Mesodermal cell (in vitro differentiated cells): ENCODE results near the gene EYS.

Source experiments
- H3K27ac ChIP-seq: 2 replicates; pipeline ENCODE4 v1.7.0; 2013; ENCODE audit warnings: mild to moderate bottlenecking, low read depth, low read length, moderate library complexity; ENCODE audit not compliant: severe bottlenecking
- H3K36me3 ChIP-seq: 2 replicates; pipeline ENCODE4 v1.7.1; 2013; ENCODE audit warnings: mild to moderate bottlenecking, low read length, moderate library complexity; ENCODE audit not compliant: control insufficient read depth, insufficient read depth
- H3K4me1 ChIP-seq: one replicate; pipeline ENCODE4 v1.7.1; 2013; ENCODE audit warnings: mild to moderate bottlenecking, low read length; ENCODE audit not compliant: insufficient read depth, control insufficient read depth, poor library complexity, severe bottlenecking
- H3K4me3 ChIP-seq: 2 replicates; pipeline ENCODE4 v1.7.0; 2013; ENCODE audit warnings: low read length, control low read depth, mild to moderate bottlenecking; ENCODE audit not compliant: insufficient read depth, poor library complexity, severe bottlenecking; ENCODE audit errors: extremely low read depth
- H3K9me3 ChIP-seq: 2 replicates; pipeline ENCODE4 v1.7.1; 2013; ENCODE audit warnings: mild to moderate bottlenecking, low read length, moderate library complexity; ENCODE audit not compliant: control insufficient read depth
- WGBS, 2 experiments: methylation state at CpG; one replicate each; pipeline ENCODE4 v1.1.5; 2013; ENCODE audit warnings: missing lambda C conversion rate in 2 of 2; ENCODE audit not compliant: insufficient coverage in 2 of 2; 5-methylcytosine and 5-hydroxymethylcytosine counted together

EYS gene

DNA sequence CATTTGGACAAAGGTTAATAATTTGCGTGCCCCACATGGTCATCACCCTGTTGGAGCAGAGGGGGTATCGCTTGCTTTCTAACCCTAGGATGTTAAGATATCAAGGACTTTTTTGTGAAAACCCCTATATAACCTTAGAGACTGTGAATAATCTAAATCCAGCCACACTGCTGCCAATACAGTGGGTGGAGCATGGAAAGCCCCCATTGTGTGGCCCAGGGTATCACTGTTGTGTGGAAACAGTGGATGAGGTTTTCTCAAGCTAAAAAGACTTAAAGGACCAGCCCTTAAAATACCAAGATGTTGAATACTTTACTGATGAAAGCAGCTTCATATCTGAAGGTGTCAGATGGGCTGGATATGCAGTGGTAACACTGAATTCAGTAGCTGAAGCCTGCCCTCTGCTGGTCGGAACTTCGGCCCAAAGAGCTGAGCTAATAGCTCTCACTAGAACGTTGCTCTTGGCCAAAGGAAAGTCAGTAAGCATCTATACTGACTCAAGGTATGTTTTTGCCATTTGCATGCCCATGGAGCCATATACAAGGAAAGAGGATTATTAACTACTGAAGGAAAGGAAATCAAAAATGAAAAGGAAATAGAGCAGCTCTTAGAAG is 1376.2 kb downstream of the EYS start:
- Histone ChIP-seq H3K4me1 (no peaks in the 10 kb centered on the region), H3K9me3 (peaks cover 4% of the 10 kb centered on the region), H3K4me3 (no peak overlapping the region), H3K27ac (no peak overlapping the region), H3K36me3 (no peaks in the 10 kb centered on the region)
- WGBS, 2 experiments = 5 to 7% methylated on average over 3 of the region's 5 CpGs

DNA sequence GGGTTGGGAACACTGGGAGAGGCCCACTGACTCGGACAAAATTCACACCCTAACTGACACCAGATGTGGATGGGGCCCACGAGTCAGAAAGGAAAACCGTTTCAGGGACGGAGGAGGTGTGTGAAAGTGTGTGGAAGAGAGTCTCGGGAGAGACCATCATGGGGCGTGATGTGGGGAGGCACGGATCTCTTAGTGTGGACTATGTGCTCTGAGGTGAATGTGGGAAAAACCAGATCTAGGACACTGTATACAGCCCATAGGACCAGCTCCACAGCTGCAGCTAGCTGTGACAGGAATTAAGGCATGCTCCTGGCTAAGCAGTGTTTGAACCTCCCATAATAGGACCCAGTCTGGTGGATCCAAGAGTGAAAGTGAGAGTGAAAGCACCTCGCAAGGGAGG is 1380.1 kb downstream of the EYS start:
- WGBS, 2 experiments = 91 to 96% methylated on average over 7 of the region's 8 CpGs
- H3K4me3 ChIP-seq = no peak overlapping the region
- H3K9me3 ChIP-seq = peaks cover 4% of the 10 kb centered on the region
- no peak overlapping the region for H3K27ac ChIP-seq
- no peaks in the 10 kb centered on the region for H3K4me1 ChIP-seq
- no peaks in the 10 kb centered on the region for H3K36me3 ChIP-seq

- Histone ChIP-seq H3K27ac (no peak overlapping the region), H3K36me3 (no peaks in the 10 kb centered on the region), H3K9me3 (peaks cover 4% of the 10 kb centered on the region), H3K4me1 (no peaks in the 10 kb centered on the region), H3K4me3 (no peak overlapping the region)
- 86 to 100% methylated on average over 1 of the region's 2 CpGs for WGBS, 2 experiments
These were observed 1381.9 kb downstream of the EYS start for GRCh38 chr6:64325093-64325492.

DNA sequence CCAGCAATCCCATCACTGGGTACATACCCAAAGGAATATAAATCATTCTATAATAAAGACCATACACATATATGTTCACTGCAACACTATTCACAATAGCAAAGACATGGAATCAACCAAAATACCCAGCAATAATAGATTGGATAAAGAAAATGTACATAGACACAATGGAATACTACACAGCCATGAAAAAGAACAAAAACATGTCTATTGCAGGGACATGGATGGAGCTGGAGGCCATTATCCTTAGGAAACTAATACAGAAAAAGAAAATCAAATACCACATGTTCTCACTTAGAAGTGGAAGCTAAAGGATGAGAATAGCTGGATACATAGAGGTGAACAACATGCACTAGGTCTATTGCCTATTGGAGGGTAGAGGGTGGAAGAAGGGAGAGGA is 1396.8 kb downstream of the EYS start:
- Histone ChIP-seq H3K4me3 (no peak overlapping the region), H3K27ac (no peak overlapping the region), H3K9me3 (no peaks in the 10 kb centered on the region), H3K36me3 (no peaks in the 10 kb centered on the region), H3K4me1 (no peaks in the 10 kb centered on the region)

DNA sequence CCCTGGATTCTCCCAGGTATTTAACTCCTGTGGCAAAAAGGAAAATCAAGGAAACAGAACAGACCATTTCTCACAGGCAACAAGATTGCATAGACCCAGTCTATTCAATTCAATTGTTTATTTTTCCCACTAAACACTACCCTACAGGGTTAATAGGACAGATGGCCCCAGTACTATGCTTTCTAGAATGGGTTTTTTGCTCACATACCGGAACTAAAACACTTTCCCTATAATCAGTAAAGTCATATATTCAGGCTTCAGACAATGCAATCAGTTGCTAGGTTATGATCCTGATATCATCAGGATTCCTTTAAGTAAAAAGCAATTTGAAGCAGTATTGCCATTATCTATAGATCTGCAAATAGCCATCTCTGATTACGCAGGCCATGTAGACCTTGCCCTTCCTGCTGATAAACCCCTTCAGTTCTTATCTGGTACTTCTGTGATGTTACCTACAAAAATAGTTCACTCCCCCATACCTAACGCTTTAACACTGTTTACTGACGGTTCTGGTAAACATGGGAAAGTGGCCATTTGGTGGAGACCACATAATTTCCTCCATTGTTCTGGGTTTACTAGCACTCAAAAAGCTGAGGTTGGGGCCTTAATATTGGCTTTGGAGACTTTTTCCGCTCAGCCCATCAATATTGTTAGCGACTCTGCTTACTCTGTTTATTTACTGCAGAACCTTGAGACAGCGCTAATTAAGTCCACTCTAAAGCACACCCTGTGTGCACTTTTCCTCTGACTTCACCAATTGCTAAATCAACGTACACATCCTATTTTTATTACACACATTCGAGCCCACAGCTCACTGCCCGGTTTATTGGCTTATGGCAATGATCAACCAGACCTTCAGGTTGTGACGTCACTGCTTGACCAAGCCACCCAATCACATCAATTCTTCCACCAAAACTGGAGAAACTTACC is 1405.5 kb downstream of the EYS start:
- Histone ChIP-seq H3K9me3 (peaks cover 6% of the 10 kb centered on the region), H3K36me3 (no peaks in the 10 kb centered on the region), H3K27ac (no peak overlapping the region), H3K4me1 (no peaks in the 10 kb centered on the region), H3K4me3 (no peak overlapping the region)
- 90 to 98% methylated on average over 9 to 11 of the region's 11 CpGs for WGBS, 2 experiments

GRCh38 chr6:64299176-64299575 is 1407.8 kb downstream of the EYS start:
- Histone ChIP-seq H3K4me1 (no peaks in the 10 kb centered on the region), H3K27ac (no peak overlapping the region), H3K36me3 (no peaks in the 10 kb centered on the region), H3K4me3 (no peak overlapping the region), H3K9me3 (peaks cover 6% of the 10 kb centered on the region)
- WGBS, 2 experiments = 91% methylated on average over 7 of the region's 7 CpGs

DNA sequence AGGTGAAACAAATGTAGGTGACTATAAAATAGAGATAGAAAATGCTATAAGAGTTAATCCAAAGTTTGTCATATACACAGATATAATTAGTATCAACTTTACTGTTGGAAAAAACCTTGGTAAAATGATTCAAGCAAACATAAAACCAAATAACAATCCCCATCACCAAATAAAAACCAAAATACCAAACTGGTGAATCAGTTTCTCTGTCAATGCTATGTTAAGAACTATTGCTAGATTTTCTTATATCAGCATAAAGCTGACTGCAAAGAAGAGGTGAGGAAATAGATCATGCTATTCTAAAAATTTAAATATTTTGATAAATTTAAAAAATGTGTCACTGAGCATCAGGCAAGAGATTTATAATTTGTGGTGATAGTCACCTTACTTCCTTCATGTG is 1413.0 kb downstream of the EYS start:
- H3K27ac ChIP-seq = no peak overlapping the region
- no peaks in the 10 kb centered on the region for H3K4me1 ChIP-seq
- no peak overlapping the region for H3K4me3 ChIP-seq
- no peaks in the 10 kb centered on the region for H3K36me3 ChIP-seq
- H3K9me3 ChIP-seq = peaks cover 6% of the 10 kb centered on the region

DNA sequence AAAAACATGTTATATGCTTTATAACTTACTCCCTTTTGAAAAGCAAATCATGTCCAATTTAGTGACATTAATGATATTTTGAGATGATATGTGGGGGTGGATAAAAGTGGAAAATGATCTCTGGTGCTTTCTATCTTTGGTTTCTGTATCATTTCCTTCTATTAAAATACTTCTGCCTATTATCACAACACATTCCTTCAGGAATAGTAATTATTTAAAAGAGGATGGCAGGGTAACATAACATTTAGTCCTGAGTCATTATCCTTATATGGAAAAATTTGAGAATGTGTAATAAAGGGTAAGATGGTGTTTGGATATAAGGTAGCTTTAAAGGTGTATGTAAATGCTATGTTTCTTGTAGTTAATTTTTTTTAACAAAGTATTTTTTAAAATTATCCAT is 1413.7 kb downstream of the EYS start:
- no peaks in the 10 kb centered on the region for H3K36me3 ChIP-seq
- peaks cover 6% of the 10 kb centered on the region for H3K9me3 ChIP-seq
- H3K27ac ChIP-seq = no peak overlapping the region
- H3K4me3 ChIP-seq = no peak overlapping the region
- H3K4me1 ChIP-seq = no peaks in the 10 kb centered on the region

- WGBS, 2 experiments = 50% methylated on average over 2 of the region's 3 CpGs; no CpG with 5 or more reads in 1 of the 2 experiments
- Histone ChIP-seq H3K4me1 (no peaks in the 10 kb centered on the region), H3K36me3 (no peaks in the 10 kb centered on the region)
These were observed 1416.2 kb downstream of the EYS start for GRCh38 chr6:64290867-64291266.

DNA sequence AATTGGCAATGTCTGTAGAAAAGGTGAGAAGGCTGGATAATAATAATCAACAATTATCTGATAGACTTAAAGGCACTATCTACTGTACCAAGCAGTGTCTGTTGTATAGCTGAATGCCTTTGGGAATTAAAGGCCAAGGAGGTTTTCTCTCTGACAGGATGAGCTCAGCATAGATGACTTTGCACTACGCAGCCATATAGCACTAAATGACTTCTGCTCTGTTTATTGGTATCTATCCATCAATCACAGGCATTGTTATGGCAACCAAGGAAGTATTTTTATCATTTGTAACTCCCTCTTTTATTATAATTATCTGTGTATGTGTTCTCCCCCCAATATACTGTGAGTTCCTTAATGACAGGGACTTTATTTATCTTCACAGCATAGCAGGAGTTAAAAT is 1417.1 kb downstream of the EYS start:
- Histone ChIP-seq H3K36me3 (no peaks in the 10 kb centered on the region), H3K4me3 (no peak overlapping the region), H3K9me3 (no peaks in the 10 kb centered on the region), H3K4me1 (no peaks in the 10 kb centered on the region), H3K27ac (no peak overlapping the region)
- WGBS, 2 experiments = no CpG with 5 or more reads among the region's 1 CpG

More at GRCh38 chr6:64290867-64291266, 1416.2 kb downstream of the EYS start:
- Histone ChIP-seq H3K4me3 (no peak overlapping the region), H3K9me3 (no peaks in the 10 kb centered on the region), H3K27ac (no peak overlapping the region)

DNA sequence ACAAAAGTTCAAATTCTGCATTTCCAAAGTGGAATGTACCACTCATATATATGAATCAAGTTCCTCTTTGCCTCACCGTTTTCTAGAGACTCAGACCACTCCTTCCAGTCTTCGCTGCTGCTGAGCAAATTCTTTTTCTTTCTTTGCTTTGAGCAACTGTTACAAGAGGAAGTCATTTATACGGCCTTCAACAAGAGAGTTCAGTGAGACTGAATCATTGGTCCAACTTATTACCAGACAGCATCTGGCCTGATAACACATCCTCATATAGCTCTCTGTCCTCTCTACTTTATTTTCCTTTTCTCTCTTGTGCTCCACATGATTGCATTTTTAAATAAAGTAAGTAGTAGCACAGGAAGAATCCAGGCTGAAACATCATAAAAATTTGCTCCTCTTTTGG is 1418.7 kb downstream of the EYS start:
- H3K9me3 ChIP-seq = no peaks in the 10 kb centered on the region
- no peaks in the 10 kb centered on the region for H3K4me1 ChIP-seq
- no peak overlapping the region for H3K4me3 ChIP-seq
- H3K27ac ChIP-seq = no peak overlapping the region
- 60 to 63% methylated on average over 3 of the region's 3 CpGs for WGBS, 2 experiments
- H3K36me3 ChIP-seq = no peaks in the 10 kb centered on the region
